AG10803 (cell line): Measurements from ENCODE around the gene USP20.

Experiments used
- DNase-seq: peaks from one replicate; pipeline ENCODE4 v3.0.0; 2010; ENCODE audit warnings: low read depth
- H3K4me3 ChIP-seq: 2 replicates; pipeline ENCODE4 v1.5.1; 2011; ENCODE audit warnings: mild to moderate bottlenecking, low read length, control low read depth
- CTCF ChIP-seq: conservative IDR thresholded peaks from 2 replicates; pipeline ENCODE4 v1.5.1; 2011; ENCODE audit warnings: mild to moderate bottlenecking, low read length, control low read depth, inconsistent platforms

USP20 gene

GRCh38 chr9:129834489-129835127 lies 650 bp upstream of the USP20 start:
- TF ChIP-seq CTCF: no peak
- no peak for DNase-seq

GRCh38 chr9:129835860-129836223 lies 584 bp downstream of the USP20 start:
- peak; percentile 29 for DNase-seq
- H3K4me3 ChIP-seq: peak overlapping the region; percentile 75
- no peak for TF ChIP-seq CTCF

More at GRCh38 chr9:129834489-129835127, 650 bp upstream of the USP20 start:
- peak overlapping the region; percentile 98 for H3K4me3 ChIP-seq

- DNase-seq: no peak
- H3K4me3 ChIP-seq: peak overlapping the region; percentile 75
- TF ChIP-seq CTCF: no peak
Measured at GRCh38 chr9:129836311-129837007, 1.2 kb downstream of the USP20 start.

GRCh38 chr9:129838707-129839259 lies 3.5 kb downstream of the USP20 start:
- no peak overlapping the region for H3K4me3 ChIP-seq
- 0 out of 2 replicates have a peak, but pooled peaks have one; percentile 2 for TF ChIP-seq CTCF
- peak; percentile 79 for DNase-seq

GRCh38 chr9:129839324-129840023 lies 4.2 kb downstream of the USP20 start:
- H3K4me3 ChIP-seq: no peak overlapping the region
- no peak for TF ChIP-seq CTCF
- no peak for DNase-seq

GRCh38 chr9:129840034-129840433 lies 4.8 kb downstream of the USP20 start:
- no peak overlapping the region for H3K4me3 ChIP-seq
- DNase-seq: no peak
- no peak for TF ChIP-seq CTCF
